Activated T-helper 1 cell treated with anti-CD3 and anti-CD28 coated beads, Interleukin-2, amount 50 U/mL, for 16 hours (primary cell): ENCODE measurements around the gene SLCO4A1.

ENCODE experiments used
- DNase-seq, 2 donors: peaks; one replicate each; pipeline ENCODE4 v3.0.0-alpha.2; 2020; ENCODE audit warnings: low read depth in 1 of 2, low spot score in 1 of 2

Gene SLCO4A1

GRCh38 chr20:62642051-62642665, at the start of gene SLCO4A1:
TSS of gene SLCO4A1 (plus strand) at chr20:62642503. CDS start at chr20:62656455, 13,952 bp downstream.
- peak; percentile 59 to 78 for DNase-seq

GRCh38 chr20:62592506-62593177, 49.7 kb upstream of the SLCO4A1 start:
- no peak for DNase-seq

GRCh38 chr20:62593616-62594015, 48.7 kb upstream of the SLCO4A1 start:
- DNase-seq: no peak

- DNase-seq: no peak
Observed at GRCh38 chr20:62595069-62595468, 47.2 kb upstream of the SLCO4A1 start.

- no peak for DNase-seq
Observed at GRCh38 chr20:62595491-62595890, 46.8 kb upstream of the SLCO4A1 start.

GRCh38 chr20:62596486-62596885, 45.8 kb upstream of the SLCO4A1 start:
- DNase-seq: no peak

GRCh38 chr20:62596921-62597320, 45.4 kb upstream of the SLCO4A1 start:
- no peak for DNase-seq

- DNase-seq: no peak
Observed at GRCh38 chr20:62597416-62598115, 44.7 kb upstream of the SLCO4A1 start.

- no peak for DNase-seq
Observed at GRCh38 chr20:62598761-62599194, 43.5 kb upstream of the SLCO4A1 start.

- no peak for DNase-seq
Observed at GRCh38 chr20:62599216-62600110, 42.8 kb upstream of the SLCO4A1 start.

- no peak for DNase-seq
Observed at GRCh38 chr20:62601172-62601571, 41.1 kb upstream of the SLCO4A1 start.

- DNase-seq: no peak
Observed at GRCh38 chr20:62601714-62602113, 40.6 kb upstream of the SLCO4A1 start.

GRCh38 chr20:62602550-62602949, 39.8 kb upstream of the SLCO4A1 start:
- no peak for DNase-seq

- no peak for DNase-seq
Observed at GRCh38 chr20:62603021-62603906, 39.0 kb upstream of the SLCO4A1 start.

- no peak for DNase-seq
Observed at GRCh38 chr20:62603907-62604785, 38.2 kb upstream of the SLCO4A1 start.

GRCh38 chr20:62604796-62605195, 37.5 kb upstream of the SLCO4A1 start:
- DNase-seq: no peak

GRCh38 chr20:62605236-62605943, 36.9 kb upstream of the SLCO4A1 start:
- no peak for DNase-seq

- DNase-seq: no peak
Observed at GRCh38 chr20:62606016-62606415, 36.3 kb upstream of the SLCO4A1 start.
